GM06990 (cell line): ENCODE results near the gene CPXM1.
"Not testable (repeated sequence)": the region's sequence is repeated elsewhere in the genome, so short reads cannot be mapped to it uniquely, and the experiment has no call there.

ENCODE experiments used
- DNase-seq: peaks from one replicate; pipeline ENCODE4 v3.0.0-alpha.2; 2011; ENCODE audit not compliant: insufficient read length; ENCODE audit errors: extremely low read depth
- H3K27me3 ChIP-seq: replicated peaks from 2 replicates; pipeline ENCODE4 v1.6.0; 2011; ENCODE audit warnings: low read length; ENCODE audit not compliant: control insufficient read depth, insufficient read depth
- H3K36me3 ChIP-seq: 2 replicates; pipeline ENCODE4 v1.5.1; 2011; ENCODE audit warnings: low read length; ENCODE audit not compliant: control insufficient read depth, insufficient read depth
- H3K4me3 ChIP-seq: replicated peaks from 2 replicates; pipeline ENCODE4 v1.5.1; 2011; ENCODE audit warnings: low read depth, mild to moderate bottlenecking, control low read depth, low read length
- CTCF ChIP-seq: IDR thresholded peaks from 2 replicates; pipeline ENCODE4 v1.5.1; 2011; ENCODE audit warnings: low read length, control low read depth, mild to moderate bottlenecking, inconsistent platforms; ENCODE audit not compliant: insufficient read depth, poor library complexity, severe bottlenecking

CPXM1 gene

GRCh38 chr20:2773812-2774211 lies 26.6 kb downstream of the CPXM1 start:
- H3K36me3 ChIP-seq: no peaks in the 10 kb centered on the region
- no peak for TF ChIP-seq CTCF

DNA sequence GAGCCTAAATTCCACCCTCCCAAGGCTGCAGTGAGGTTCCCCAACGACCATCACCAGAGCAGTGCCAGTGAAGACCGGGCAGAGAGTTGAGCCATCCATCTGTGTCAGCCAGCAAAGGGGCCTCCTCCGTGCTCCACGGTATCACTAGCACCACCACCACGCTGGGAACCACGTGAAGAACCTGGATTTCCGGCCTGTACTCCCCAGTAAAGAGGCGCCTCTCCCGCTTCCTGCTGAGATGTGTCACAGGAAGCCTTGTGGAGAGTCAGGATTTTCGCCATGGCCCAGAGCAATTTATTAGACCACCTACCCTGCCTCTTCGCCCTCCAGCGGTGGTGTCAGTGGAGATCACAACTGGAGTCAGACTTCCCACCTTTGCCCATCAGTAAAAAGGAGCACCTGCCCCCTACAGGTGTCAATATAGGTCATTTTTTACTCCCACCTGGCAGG lies 28.8 kb downstream of the CPXM1 start:
- no peak for TF ChIP-seq CTCF
- peaks cover 2% of the 10 kb centered on the region; the same call in 1 of the 2 replicates for H3K27me3 ChIP-seq
- no peaks in the 10 kb centered on the region for H3K36me3 ChIP-seq
- DNase-seq: no peak
- no peak overlapping the region for H3K4me3 ChIP-seq

More at GRCh38 chr20:2773812-2774211, 26.6 kb downstream of the CPXM1 start:
- peaks cover 2% of the 10 kb centered on the region; the same call in 1 of the 2 replicates for H3K27me3 ChIP-seq
- DNase-seq: no peak
- H3K4me3 ChIP-seq: no peak overlapping the region

DNA sequence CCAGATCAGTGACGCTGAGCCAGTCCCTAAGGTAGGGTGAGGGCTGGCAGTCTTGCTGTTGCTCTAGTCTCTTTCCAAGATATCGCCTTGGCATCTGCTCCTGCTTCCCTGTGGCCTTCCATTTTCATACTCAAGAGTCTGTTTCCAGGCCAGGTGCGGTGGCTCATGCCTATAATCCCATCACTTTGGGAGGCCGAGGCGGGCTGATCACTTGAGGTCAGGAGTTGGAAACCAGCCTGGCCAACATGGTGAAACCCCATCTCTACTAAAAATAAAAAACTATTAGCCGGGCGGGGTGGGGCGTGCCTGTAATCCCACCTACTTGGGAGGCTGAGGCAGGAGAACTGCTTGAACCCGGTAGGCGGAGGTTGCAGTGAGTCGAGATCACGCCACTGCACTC lies 30.3 kb downstream of the CPXM1 start:
- H3K27me3 ChIP-seq, H3K36me3 ChIP-seq, H3K4me3 ChIP-seq, DNase-seq: not testable (repeated sequence)

GRCh38 chr20:2768632-2769015 lies 31.8 kb downstream of the CPXM1 start:
- Histone ChIP-seq H3K27me3 (peaks cover 2% of the 10 kb centered on the region; the same call in 1 of the 2 replicates), H3K36me3 (no peaks in the 10 kb centered on the region), H3K4me3 (no peak overlapping the region)
- no peak for TF ChIP-seq CTCF
- no peak for DNase-seq

DNA sequence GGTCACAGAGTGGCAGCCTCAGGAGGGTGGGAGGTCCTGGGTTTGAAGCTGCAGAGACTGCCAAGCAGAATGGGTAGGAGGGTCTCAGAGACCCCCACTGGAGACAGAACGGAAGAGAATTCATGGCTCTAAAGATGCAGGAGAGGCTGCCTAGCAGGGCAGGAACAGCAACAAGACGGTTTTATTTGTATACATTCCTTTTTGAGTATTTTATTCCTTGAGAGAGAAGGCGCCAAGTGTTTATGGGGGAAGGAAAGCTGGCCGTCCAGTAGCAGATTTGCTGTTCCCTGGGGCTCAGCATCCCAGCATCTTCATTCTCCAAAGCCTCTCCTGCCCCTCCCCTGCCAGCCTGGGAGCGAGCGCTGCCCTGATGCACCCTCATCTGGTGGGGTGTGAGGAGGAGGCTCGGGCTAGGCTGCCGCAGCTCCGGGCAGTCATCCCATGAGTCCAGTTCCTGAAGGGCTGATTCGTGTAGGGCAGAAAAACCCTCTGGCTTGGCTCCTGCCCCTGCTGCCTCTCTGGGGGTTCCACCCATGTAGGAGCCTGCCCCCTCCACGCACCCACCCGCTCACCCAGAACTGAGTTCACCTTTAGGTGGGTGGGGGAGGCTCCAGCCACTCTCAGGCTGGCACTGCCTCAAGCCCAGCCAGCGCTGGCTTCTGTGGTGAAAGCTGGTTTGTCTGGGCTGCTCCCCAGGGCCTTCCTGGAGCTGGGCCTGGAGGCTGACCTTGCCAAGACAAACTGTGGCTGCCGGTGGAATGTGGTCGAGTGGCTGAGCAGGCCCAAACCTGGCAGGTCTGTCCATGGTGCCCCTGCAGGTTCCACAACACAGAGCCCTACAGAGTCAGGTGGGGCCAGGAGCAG lies 32.4 kb downstream of the CPXM1 start:
- H3K4me3 ChIP-seq: no peak overlapping the region
- no peak for DNase-seq
- no peak for TF ChIP-seq CTCF
- no peaks in the 10 kb centered on the region for H3K36me3 ChIP-seq
- peaks cover 2% of the 10 kb centered on the region; the same call in 1 of the 2 replicates for H3K27me3 ChIP-seq

DNA sequence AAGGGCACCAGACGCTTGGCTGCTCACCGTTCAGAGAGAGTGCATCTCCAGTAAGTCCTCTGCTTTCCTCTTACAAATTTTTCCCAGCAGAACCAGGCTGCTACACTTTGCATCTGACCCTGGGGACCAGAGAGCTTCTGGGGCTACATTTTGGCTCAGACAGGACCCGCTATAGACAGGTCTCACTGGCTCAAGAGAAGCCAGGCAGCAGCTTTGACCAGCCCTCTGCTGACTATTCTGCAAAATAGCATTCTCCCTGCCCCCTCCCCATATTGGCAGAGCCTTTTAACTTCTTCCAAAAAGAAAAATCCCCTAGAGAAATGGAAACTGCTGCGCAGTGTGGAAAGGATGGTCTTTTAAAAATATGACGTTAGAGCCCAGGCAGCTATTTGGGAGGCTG lies 37.2 kb downstream of the CPXM1 start:
- H3K36me3 ChIP-seq: no peaks in the 10 kb centered on the region
- no peak for DNase-seq
- H3K27me3 ChIP-seq: no peaks in the 10 kb centered on the region; the same call in 1 of the 2 replicates
- TF ChIP-seq CTCF: no peak
- no peak overlapping the region for H3K4me3 ChIP-seq
